Glutamatergic neuron (in vitro differentiated cells): ENCODE results near the gene PAPPA. TPM values are rescaled to one million over a fixed set of nuclear protein-coding genes. Genes with fewer than 3 reads are reported as not detected.

ENCODE experiments used
- DNase-seq: peaks from one replicate; pipeline ENCODE4 v3.0.0; 2022
- H3K27ac Mint-ChIP-seq: one replicate; pipeline ENCODE4 v1.8.0; 2020; ENCODE audit warnings: mild to moderate bottlenecking, mixed read lengths, inconsistent platforms; ENCODE audit not compliant: unreplicated experiment
- H3K27me3 Mint-ChIP-seq: one replicate; pipeline ENCODE4 v1.8.0; 2020; ENCODE audit warnings: mild to moderate bottlenecking, moderate library complexity, mixed read lengths, inconsistent platforms; ENCODE audit not compliant: unreplicated experiment
- H3K36me3 Mint-ChIP-seq: one replicate; pipeline ENCODE4 v1.8.0; 2020; ENCODE audit warnings: mild to moderate bottlenecking, mixed read lengths, inconsistent platforms; ENCODE audit not compliant: unreplicated experiment
- H3K4me1 Mint-ChIP-seq: one replicate; pipeline ENCODE4 v1.8.0; 2020; ENCODE audit warnings: mild to moderate bottlenecking, low read depth, mixed read lengths, inconsistent platforms; ENCODE audit not compliant: unreplicated experiment
- H3K4me3 Mint-ChIP-seq: one replicate; pipeline ENCODE4 v1.8.0; 2020; ENCODE audit warnings: mild to moderate bottlenecking, mixed read lengths, inconsistent platforms; ENCODE audit not compliant: unreplicated experiment
- H3K9me3 Mint-ChIP-seq: one replicate; pipeline ENCODE4 v1.8.0; 2020; ENCODE audit warnings: mild to moderate bottlenecking, moderate library complexity, mixed read lengths, inconsistent platforms; ENCODE audit not compliant: unreplicated experiment
- CTCF ChIP-seq: fragments of 200-600 bp; sonication (generic); IDR thresholded peaks from one replicate; pipeline ENCODE4 v1.5.0; 2021; ENCODE audit not compliant: partially characterized antibody, unreplicated experiment
- total RNA-seq: library from RNA; stranded (reverse); fragmentation: NEBNext Ultra II Directional; extraction: Animal tissue kit (Norgen Biotek cat#: 25700); gene quantifications from one replicate; pipeline ENCODE4 v1.2.1, GENCODE V29; 2021; ENCODE audit not compliant: unreplicated experiment

The PAPPA gene
- total RNA-seq, 1 donor from 2014 or later = 10.5 TPM

- H3K27me3 Mint-ChIP-seq = peaks cover 17% of the 10 kb centered on the region
- no peak for TF ChIP-seq CTCF
These were observed 1.6 kb upstream of the PAPPA start for GRCh38 chr9:116151966-116152381.

GRCh38 chr9:116152390-116152789 is 1.2 kb upstream of the PAPPA start:
- Mint-ChIP-seq H3K27ac (no peak overlapping the region), H3K4me1 (peaks cover 21% of the 10 kb centered on the region), H3K36me3 (no peaks in the 10 kb centered on the region), H3K9me3 (peaks cover 6% of the 10 kb centered on the region), H3K27me3 (peaks cover 17% of the 10 kb centered on the region), H3K4me3 (no peak overlapping the region)
- no peak for DNase-seq
- peak; percentile 32 for TF ChIP-seq CTCF

More at GRCh38 chr9:116151966-116152381, 1.6 kb upstream of the PAPPA start:
- no peak overlapping the region for H3K27ac Mint-ChIP-seq
- H3K36me3 Mint-ChIP-seq = no peaks in the 10 kb centered on the region
- peaks cover 6% of the 10 kb centered on the region for H3K9me3 Mint-ChIP-seq
- no peak for DNase-seq
- H3K4me3 Mint-ChIP-seq = no peak overlapping the region
- H3K4me1 Mint-ChIP-seq = peaks cover 19% of the 10 kb centered on the region

- no peaks in the 10 kb centered on the region for H3K36me3 Mint-ChIP-seq
- TF ChIP-seq CTCF = no peak
- peak overlapping the region; percentile 38 for H3K27ac Mint-ChIP-seq
- H3K4me1 Mint-ChIP-seq = peaks cover 21% of the 10 kb centered on the region
- peaks cover 6% of the 10 kb centered on the region for H3K9me3 Mint-ChIP-seq
- peaks cover 17% of the 10 kb centered on the region for H3K27me3 Mint-ChIP-seq
- no peak for DNase-seq
- H3K4me3 Mint-ChIP-seq = peak overlapping the region; percentile 81
These were observed 438 bp upstream of the PAPPA start for GRCh38 chr9:116152941-116153764.

- peak; percentile 59 for DNase-seq
- Mint-ChIP-seq H3K27ac (peak overlapping the region; percentile 88), H3K27me3 (peaks cover 17% of the 10 kb centered on the region), H3K9me3 (peaks cover 7% of the 10 kb centered on the region), H3K36me3 (no peaks in the 10 kb centered on the region), H3K4me3 (peak overlapping the region; percentile 91), H3K4me1 (peaks cover 21% of the 10 kb centered on the region)
- no peak for TF ChIP-seq CTCF
These were observed 864 bp downstream of the PAPPA start for GRCh38 chr9:116154334-116154975.
